Endothelial cell of umbilical vein (primary cell): Measurements from ENCODE around the gene NES. TPM values are rescaled to one million over a fixed set of nuclear protein-coding genes. Genes with fewer than 3 reads are reported as not detected.

ENCODE experiments used
- BruUV-seq: library from RNA; stranded (reverse); fragments of 400-500 nt; replicated peaks from 2 replicates; lab custom pipeline; 2021; lab: Mats Ljungman, UMichigan
- CTCF ChIA-PET: fragments of 300-600, 350-600 bp; sonication (Branson Sonifier 250); formaldehyde crosslinking; loops from one replicate; lab custom pipeline; 2021; ENCODE audit warnings: antibody characterized with exemption, inconsistent platforms; lab: Charles Lee
- POLR2A ChIA-PET: fragments of 300-600, 350-600 bp; sonication (Branson Sonifier 250); formaldehyde crosslinking; loops from one replicate; lab custom pipeline; 2021; ENCODE audit warnings: antibody characterized with exemption, inconsistent platforms; lab: Charles Lee
- DNase-seq: peaks from one replicate; pipeline ENCODE4 v3.0.0-alpha.2; 2011; ENCODE audit warnings: low read depth, low spot score
- FAIRE-seq: peaks from 2 replicates; lab custom pipeline; 2011; peaks lifted over from hg19 to GRCh38; lab: Jason Lieb, UNC
- H2AFZ ChIP-seq: 2 replicates; pipeline ENCODE4 v1.6.0; 2012; ENCODE audit warnings: low read depth, low read length, control low read depth, inconsistent platforms
- H3K27ac ChIP-seq: 2 replicates; pipeline ENCODE4 v1.5.1; 2011; ENCODE audit warnings: low read depth, mild to moderate bottlenecking, control low read depth, low read length, moderate library complexity; ENCODE audit not compliant: insufficient read depth
- H3K27me3 ChIP-seq, 2 experiments: 2 replicates each; pipeline versions ENCODE4 v1.6.0 to v1.6.1; 2011; ENCODE audit warnings: low read length in 2 of 2, mixed read lengths in 1 of 2; ENCODE audit not compliant: control insufficient read depth in 2 of 2, insufficient read depth in 2 of 2
- H3K36me3 ChIP-seq, 2 experiments: 2 replicates in 1 of 2; 3 replicates in 1 of 2; pipeline ENCODE4 v1.5.1; 2011; ENCODE audit warnings: low read length in 2 of 2, mild to moderate bottlenecking in 1 of 2, moderate library complexity in 1 of 2; ENCODE audit not compliant: control insufficient read depth in 2 of 2, insufficient read depth in 2 of 2; ENCODE audit errors: extremely low read depth in 1 of 2
- H3K4me1 ChIP-seq: 3 replicates; pipeline ENCODE4 v1.5.1; 2011; ENCODE audit warnings: mild to moderate bottlenecking, low read length; ENCODE audit not compliant: control insufficient read depth, insufficient read depth; ENCODE audit errors: extremely low read depth
- H3K4me2 ChIP-seq: 2 replicates; pipeline ENCODE4 v1.6.1; 2011; ENCODE audit warnings: low read length, control low read depth, mixed read lengths; ENCODE audit not compliant: insufficient read depth
- H3K4me3 ChIP-seq, 3 experiments: fragments of 200-600 bp in 1 of 3; sonication (generic), shearing (Covaris generic) in 1 of 3; replicated peaks in 1 of 3; 2 replicates each; pipeline ENCODE4 v1.5.1; 2011 to 2016; ENCODE audit warnings: control low read depth in 3 of 3, low read length in 3 of 3, mild to moderate bottlenecking in 2 of 3, inconsistent platforms in 1 of 3, low read depth in 1 of 3, moderate library complexity in 1 of 3; ENCODE audit not compliant: insufficient read depth in 1 of 3
- H3K79me2 ChIP-seq: 2 replicates; pipeline ENCODE4 v1.6.0; 2012; ENCODE audit warnings: low read length, inconsistent platforms; ENCODE audit not compliant: control insufficient read depth, insufficient read depth
- H3K9ac ChIP-seq: replicated peaks from 2 replicates; pipeline ENCODE3; 2011; ENCODE audit warnings: low read length, control low read depth; ENCODE audit not compliant: insufficient read depth; ENCODE audit errors: extremely low read depth
- H3K9me1 ChIP-seq: replicated peaks from 3 replicates; pipeline ENCODE4 v1.6.0; 2011; ENCODE audit warnings: mild to moderate bottlenecking, low read length; ENCODE audit not compliant: control insufficient read depth, insufficient read depth; ENCODE audit errors: extremely low read depth
- H3K9me3 ChIP-seq: replicated peaks from 2 replicates; pipeline ENCODE4 v1.5.1; 2012; ENCODE audit warnings: low read length, inconsistent platforms; ENCODE audit not compliant: control insufficient read depth, insufficient read depth
- H4K20me1 ChIP-seq: replicated peaks from 2 replicates; pipeline ENCODE3; 2011; ENCODE audit warnings: mild to moderate bottlenecking, low read length; ENCODE audit not compliant: control insufficient read depth, insufficient read depth; ENCODE audit errors: extremely low read depth
- EZH2 ChIP-seq: IDR thresholded peaks from 2 replicates; pipeline ENCODE4 v1.6.1; 2012; ENCODE audit warnings: borderline replicate concordance, low read depth, mild to moderate bottlenecking, moderate library complexity, low read length, inconsistent platforms; ENCODE audit not compliant: severe bottlenecking
- FOS ChIP-seq: IDR thresholded peaks from 2 replicates; pipeline ENCODE4 v1.6.1; 2011; ENCODE audit warnings: mild to moderate bottlenecking, low read length, moderate library complexity, borderline replicate concordance; ENCODE audit not compliant: insufficient read depth
- GATA2 ChIP-seq: IDR thresholded peaks from 2 replicates; pipeline ENCODE4 v1.7.0; 2011; ENCODE audit warnings: low read depth, mild to moderate bottlenecking, moderate library complexity, mixed read lengths, low read length; ENCODE audit not compliant: insufficient read length, insufficient read depth
- JUN ChIP-seq: IDR thresholded peaks from 2 replicates; pipeline ENCODE4 v1.6.1; 2011; ENCODE audit warnings: borderline replicate concordance, low read depth; ENCODE audit not compliant: insufficient read length, insufficient read depth
- MYC ChIP-seq: IDR thresholded peaks from one replicate; pipeline ENCODE4 v1.6.1; 2011; ENCODE audit warnings: mild to moderate bottlenecking, low read depth, low read length
- POLR2A ChIP-seq: IDR thresholded peaks from 2 replicates; pipeline ENCODE4 v1.6.1; 2012; ENCODE audit warnings: low read depth, mild to moderate bottlenecking, control low read depth, low read length
- POLR2AphosphoS5 ChIP-seq: IDR thresholded peaks from 2 replicates; pipeline ENCODE4 v1.6.1; 2012; ENCODE audit warnings: low read depth, mild to moderate bottlenecking, control low read depth, low read length, moderate library complexity; ENCODE audit not compliant: insufficient read depth
- dilution Hi-C: fragments of 300-500 bp; cut with MboI; formaldehyde crosslinking; loops from one replicate; pipeline ENCODE4 v1.15.0; 2019; ENCODE audit warnings: low sequenced_read_pairs; ENCODE audit not compliant: extremely low pct_ligation_motif_present
- intact Hi-C: fragments of 100-400 bp; cut with micrococcal nuclease; formaldehyde crosslinking; loops from one replicate; pipeline ENCODE4 v1.10.0; 2022
- polyA plus RNA-seq, 4 experiments: library from polyadenylated mRNA; depleted of rRNA in 3 of 4; stranded (reverse) in 3 of 4; unstranded in 1 of 4; fragments of >200 nt; gene quantifications; 2 replicates each; pipeline versions ENCODE4 v1.2.1 to v1.2.3, GENCODE V29; 2011 to 2012; ENCODE audit warnings: missing spikeins in 1 of 4
- total RNA-seq: library from RNA; stranded (reverse); gene quantifications from 2 replicates; pipeline ENCODE4 v1.2.3, GENCODE V29; 2021
- TF ChIP-seq, protein P1 (sequence below): IDR thresholded peaks from 2 replicates; pipeline ENCODE4 v1.6.1; 2011; ENCODE audit not compliant: insufficient read depth, insufficient read length
- TF ChIP-seq, protein P2 (sequence below), 2 donors: IDR thresholded peaks; 1 replicate in 1 of 2; 2 replicates in 1 of 2; pipeline ENCODE4 v1.5.1; 2011; ENCODE audit warnings: low read length in 2 of 2, mild to moderate bottlenecking in 2 of 2, moderate library complexity in 2 of 2, control low read depth in 1 of 2, inconsistent platforms in 1 of 2, low read depth in 1 of 2; ENCODE audit not compliant: insufficient read depth in 1 of 2; ENCODE audit errors: extremely low read depth in 1 of 2

NES gene
- total and polyA plus RNA-seq, 2 donors (not counting 3 experiments of a cell fraction or from before 2014, with no cell fraction given) = 19.4 to 274 TPM

DNA sequence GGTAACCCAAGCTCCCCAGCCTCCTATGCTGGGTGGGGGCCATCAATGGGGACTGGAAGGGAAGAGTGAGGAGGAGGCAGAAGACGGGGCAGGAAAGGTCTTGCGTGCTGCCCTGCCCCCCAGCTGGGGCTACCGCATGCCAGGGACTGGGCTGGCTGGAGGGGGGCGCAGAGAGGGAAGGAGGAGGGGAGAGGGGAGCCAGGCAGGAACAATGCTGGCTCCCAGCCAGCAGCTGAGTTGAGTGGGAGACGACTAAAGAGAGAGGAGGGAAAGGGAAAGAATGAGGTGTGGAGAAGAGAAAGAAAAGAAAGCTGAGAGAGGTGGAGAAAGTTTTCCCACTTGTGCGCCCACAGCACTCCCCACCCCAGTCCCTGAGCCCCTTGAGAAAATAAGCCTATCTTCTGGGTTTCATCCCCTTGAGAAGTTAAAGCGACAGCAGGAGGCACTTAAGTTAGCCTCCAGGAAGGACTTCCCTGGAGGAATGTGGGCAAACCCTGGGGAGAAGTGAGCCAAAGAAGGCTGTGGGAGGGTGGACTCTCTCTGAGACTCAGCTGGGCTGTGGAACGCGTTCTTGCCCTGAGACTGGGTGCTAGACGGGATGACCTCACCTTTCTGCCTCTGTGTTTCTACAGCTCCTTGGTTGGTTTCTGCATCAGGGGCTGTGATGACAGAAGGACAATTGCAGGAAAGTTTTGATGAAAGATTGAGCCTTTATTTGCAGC is 12.9 kb upstream of the NES start:
- Histone ChIP-seq H3K4me2 (no peak overlapping the region), H3K27ac (no peak overlapping the region), H3K4me1 (no peaks in the 10 kb centered on the region), H3K9me1 (no peaks in the 10 kb centered on the region), H3K36me3 (no peaks in the 10 kb centered on the region), H4K20me1 (no peaks in the 10 kb centered on the region), H2AFZ (no peak overlapping the region), H3K27me3 (peaks cover 14 to 24% of the 10 kb centered on the region in 2 experiments), H3K9me3 (no peaks in the 10 kb centered on the region), H3K4me3 (no peak overlapping the region), H3K79me2 (no peaks in the 10 kb centered on the region), H3K9ac (no peak overlapping the region)
- FAIRE-seq = no peak
- dilution Hi-C loops = no loop called here
- ChIA-PET POLR2A (interaction anchor here (0.9 to 1.1 kb wide), 2 partner anchors 14 to 36 kb away, joined by 3 to 6 read pairs; no protein-coding TSS in a partner anchor), CTCF (interaction anchor here (0.6 to 16.7 kb wide), 67 partner anchors 12 to 400 kb away, joined by 3 to 546 read pairs (median 5); partner anchors contain the start of genes CRABP2, HAPLN2, HDGF and INSRR)
- TF ChIP-seq GATA2 = no peak
- no peak for TF ChIP-seq JUN
- no peak for TF ChIP-seq POLR2A
- no peak for TF ChIP-seq EZH2
- TF ChIP-seq, protein P1, sequence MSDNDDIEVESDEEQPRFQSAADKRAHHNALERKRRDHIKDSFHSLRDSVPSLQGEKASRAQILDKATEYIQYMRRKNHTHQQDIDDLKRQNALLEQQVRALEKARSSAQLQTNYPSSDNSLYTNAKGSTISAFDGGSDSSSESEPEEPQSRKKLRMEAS = no peak
- TF ChIP-seq MYC = no peak
- no peak for TF ChIP-seq FOS
- TF ChIP-seq, protein P2, sequence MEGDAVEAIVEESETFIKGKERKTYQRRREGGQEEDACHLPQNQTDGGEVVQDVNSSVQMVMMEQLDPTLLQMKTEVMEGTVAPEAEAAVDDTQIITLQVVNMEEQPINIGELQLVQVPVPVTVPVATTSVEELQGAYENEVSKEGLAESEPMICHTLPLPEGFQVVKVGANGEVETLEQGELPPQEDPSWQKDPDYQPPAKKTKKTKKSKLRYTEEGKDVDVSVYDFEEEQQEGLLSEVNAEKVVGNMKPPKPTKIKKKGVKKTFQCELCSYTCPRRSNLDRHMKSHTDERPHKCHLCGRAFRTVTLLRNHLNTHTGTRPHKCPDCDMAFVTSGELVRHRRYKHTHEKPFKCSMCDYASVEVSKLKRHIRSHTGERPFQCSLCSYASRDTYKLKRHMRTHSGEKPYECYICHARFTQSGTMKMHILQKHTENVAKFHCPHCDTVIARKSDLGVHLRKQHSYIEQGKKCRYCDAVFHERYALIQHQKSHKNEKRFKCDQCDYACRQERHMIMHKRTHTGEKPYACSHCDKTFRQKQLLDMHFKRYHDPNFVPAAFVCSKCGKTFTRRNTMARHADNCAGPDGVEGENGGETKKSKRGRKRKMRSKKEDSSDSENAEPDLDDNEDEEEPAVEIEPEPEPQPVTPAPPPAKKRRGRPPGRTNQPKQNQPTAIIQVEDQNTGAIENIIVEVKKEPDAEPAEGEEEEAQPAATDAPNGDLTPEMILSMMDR (IDR thresholded peaks at IDR 0.05; ENCODE audit: extremely low read depth in 1 of 2, insufficient read depth in 1 of 2, low read depth in 1 of 2, low read length in 2 of 2) = no peak
- no peak for TF ChIP-seq POLR2AphosphoS5
- no TSS peak for BruUV-seq
- peak; percentile 58 for DNase-seq
- intact Hi-C loops = loop anchor here (1.0 kb wide), 6 partner anchors 15 to 237 kb away; partner anchors contain the start of genes CRABP2, NTRK1 and PRCC
